Gastrocnemius medialis (tissue), 4 donors: ENCODE measurements around the gene TMEM178A. TPM values are rescaled to one million over a fixed set of nuclear protein-coding genes. Genes with fewer than 3 reads are reported as not detected.

Source experiments
- ATAC-seq, 2 donors: fragments of 150-250 bp; one replicate each; pipeline ENCODE4 v1.9.1; 2016
- DNase-seq, 2 donors: peaks; one replicate each; pipeline ENCODE4 v3.0.0-alpha.2; 2019
- H3K27ac ChIP-seq, 4 donors: fragments of 200-600 bp; sonication (generic); 1 replicate in 1 of 4; 2 replicates in 3 of 4; pipeline ENCODE4 v1.5.1; 2016 to 2018; ENCODE audit warnings: mild to moderate bottlenecking in 2 of 4, moderate library complexity in 1 of 4
- H3K27me3 ChIP-seq, 3 donors: fragments of 200-600 bp; sonication (generic) in 2 of 3; 1 replicate in 1 of 3; 2 replicates in 2 of 3; pipeline versions ENCODE4 v1.5.1 to v1.6.0; 2016 to 2019; ENCODE audit warnings: mild to moderate bottlenecking in 1 of 3, moderate library complexity in 1 of 3
- H3K36me3 ChIP-seq, 2 donors: fragments of 200-600 bp; sonication (generic) in 1 of 2; one replicate each; pipeline ENCODE4 v1.5.1; 2017 to 2018
- H3K4me1 ChIP-seq, 2 donors: fragments of 200-600 bp; sonication (generic) in 1 of 2; one replicate each; pipeline ENCODE4 v1.5.1; 2016 to 2017; ENCODE audit warnings: mild to moderate bottlenecking in 2 of 2
- H3K4me3 ChIP-seq, 4 donors: fragments of 200-600 bp; sonication (generic) in 3 of 4; 1 replicate in 1 of 4; 2 replicates in 3 of 4; pipeline ENCODE4 v1.5.1; 2016 to 2019; ENCODE audit warnings: mild to moderate bottlenecking in 2 of 4
- H3K9me3 ChIP-seq, 3 donors: fragments of 200-600 bp; sonication (generic) in 2 of 3; 1 replicate in 1 of 3; 2 replicates in 2 of 3; pipeline ENCODE4 v1.5.1; 2016 to 2019
- POLR2A ChIP-seq, 2 donors: fragments of 450-650 bp; IDR thresholded peaks; one replicate each; pipeline ENCODE4 v1.6.1; 2017; ENCODE audit warnings: antibody characterized with exemption in 2 of 2, mild to moderate bottlenecking in 2 of 2, moderate library complexity in 2 of 2
- in situ Hi-C, 4 donors: fragments of 200-750 bp; cut with MboI; loops; one replicate each; pipeline versions ENCODE4 v1.15.0 to v1.8.0; 2017; ENCODE audit warnings: low sequenced_read_pairs in 4 of 4
- intact Hi-C: fragments of 100-400 bp; cut with DNase I; formaldehyde crosslinking; loops from one replicate; pipeline ENCODE4 v1.15.1; 2023; ENCODE audit warnings: low total_unique reads
- total RNA-seq, 4 donors: library from RNA; depleted of rRNA; stranded (reverse); fragments of >200 nt; gene quantifications; one replicate each; pipeline versions ENCODE4 v1.1.0 to v1.2.3, GENCODE V29; 2016
- TF ChIP-seq, protein P1 (sequence below), 5 experiments: fragments of 450-650 bp in 3 of 5; fragments of 200-600 bp in 2 of 5; sonication (generic) in 2 of 5; IDR thresholded peaks in 4 of 5; conservative IDR thresholded peaks in 1 of 5; 1 replicate in 4 of 5; 2 replicates in 1 of 5; pipeline ENCODE4 v1.5.1; 2016 to 2019; ENCODE audit warnings: antibody characterized with exemption in 5 of 5, mild to moderate bottlenecking in 3 of 5, moderate library complexity in 3 of 5

TMEM178A gene
- total RNA-seq, 4 donors from 2014 or later = 0.42 TPM; not detected in 3

DNA sequence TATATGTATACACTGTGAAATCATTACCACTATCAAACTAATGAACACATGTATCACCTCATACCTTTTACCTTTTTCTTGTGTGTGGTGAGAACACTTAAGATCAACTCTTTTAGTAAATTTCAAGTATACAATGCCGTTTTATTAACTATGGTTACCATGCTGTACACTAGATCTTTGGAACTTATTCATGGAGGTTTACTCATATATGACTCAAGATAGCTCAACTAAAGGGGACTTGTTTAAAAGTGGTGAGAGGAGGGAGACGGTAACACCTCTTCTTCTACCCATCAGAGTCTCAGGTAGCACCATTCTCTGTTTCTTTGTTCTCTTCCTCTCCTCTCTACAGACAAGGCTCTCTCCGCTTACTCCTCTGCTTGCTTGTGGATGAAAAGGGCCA, 36.1 kb upstream of the TMEM178A start:
- H3K27ac ChIP-seq = no peak overlapping the region
- no peaks in the 10 kb centered on the region for H3K9me3 ChIP-seq
- no peaks in the 10 kb centered on the region for H3K27me3 ChIP-seq
- in situ Hi-C loops (no loop called here), intact Hi-C loops (no loop called here)
- H3K4me1 ChIP-seq = peaks cover 0 to 4% of the 10 kb centered on the region in 2 donors
- TF ChIP-seq, protein P1, sequence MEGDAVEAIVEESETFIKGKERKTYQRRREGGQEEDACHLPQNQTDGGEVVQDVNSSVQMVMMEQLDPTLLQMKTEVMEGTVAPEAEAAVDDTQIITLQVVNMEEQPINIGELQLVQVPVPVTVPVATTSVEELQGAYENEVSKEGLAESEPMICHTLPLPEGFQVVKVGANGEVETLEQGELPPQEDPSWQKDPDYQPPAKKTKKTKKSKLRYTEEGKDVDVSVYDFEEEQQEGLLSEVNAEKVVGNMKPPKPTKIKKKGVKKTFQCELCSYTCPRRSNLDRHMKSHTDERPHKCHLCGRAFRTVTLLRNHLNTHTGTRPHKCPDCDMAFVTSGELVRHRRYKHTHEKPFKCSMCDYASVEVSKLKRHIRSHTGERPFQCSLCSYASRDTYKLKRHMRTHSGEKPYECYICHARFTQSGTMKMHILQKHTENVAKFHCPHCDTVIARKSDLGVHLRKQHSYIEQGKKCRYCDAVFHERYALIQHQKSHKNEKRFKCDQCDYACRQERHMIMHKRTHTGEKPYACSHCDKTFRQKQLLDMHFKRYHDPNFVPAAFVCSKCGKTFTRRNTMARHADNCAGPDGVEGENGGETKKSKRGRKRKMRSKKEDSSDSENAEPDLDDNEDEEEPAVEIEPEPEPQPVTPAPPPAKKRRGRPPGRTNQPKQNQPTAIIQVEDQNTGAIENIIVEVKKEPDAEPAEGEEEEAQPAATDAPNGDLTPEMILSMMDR (IDR thresholded peaks at IDR 0.05 in 4 of 5, conservative IDR thresholded peaks at IDR 0.05 in 1 of 5) = no peak
- TF ChIP-seq POLR2A (IDR thresholded peaks at IDR 0.05) = no peak
- no peak overlapping the region for H3K4me3 ChIP-seq
- DNase-seq (no peak), ATAC-seq (no peak)
- H3K36me3 ChIP-seq = no peaks in the 10 kb centered on the region

- H3K9me3 ChIP-seq = no peaks in the 10 kb centered on the region
- no peak for DNase-seq
- H3K4me1 ChIP-seq = peaks cover 0 to 4% of the 10 kb centered on the region in 2 donors
- in situ Hi-C loops (no loop called here), intact Hi-C loops (no loop called here)
- no peak overlapping the region for H3K4me3 ChIP-seq
- no peaks in the 10 kb centered on the region for H3K36me3 ChIP-seq
- no peak overlapping the region for H3K27ac ChIP-seq
- no peak for ATAC-seq
- TF ChIP-seq, protein P1 (IDR thresholded peaks at IDR 0.05 in 4 of 5, conservative IDR thresholded peaks at IDR 0.05 in 1 of 5) = no peak
- TF ChIP-seq POLR2A (IDR thresholded peaks at IDR 0.05) = no peak
- no peaks in the 10 kb centered on the region for H3K27me3 ChIP-seq
These were observed 34.5 kb upstream of the TMEM178A start for GRCh38 chr2:39631256-39631655.

DNA sequence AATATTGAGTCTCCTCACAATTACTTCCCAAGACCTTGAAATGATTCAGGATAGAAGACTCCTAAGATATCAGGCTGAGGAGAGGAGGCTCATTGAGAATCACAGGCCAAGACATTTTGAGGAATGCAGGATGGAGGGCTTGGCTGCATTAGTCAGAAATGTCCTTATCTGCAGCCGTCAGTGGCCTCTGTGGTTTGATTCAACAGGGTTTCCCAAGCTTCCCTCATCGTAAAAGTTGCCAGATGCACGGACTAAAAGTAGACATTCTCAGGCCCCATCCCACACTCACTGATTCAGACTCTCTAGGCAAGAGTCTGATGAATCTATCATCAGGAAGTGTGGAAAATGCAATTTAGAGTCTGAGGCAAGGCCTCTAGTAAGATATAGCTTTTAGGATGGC, 34.0 kb upstream of the TMEM178A start:
- intact Hi-C loops = no loop called here
- Histone ChIP-seq H3K27me3 (no peaks in the 10 kb centered on the region), H3K9me3 (no peaks in the 10 kb centered on the region), H3K36me3 (no peaks in the 10 kb centered on the region), H3K4me1 (no peaks in the 10 kb centered on the region), H3K4me3 (no peak overlapping the region), H3K27ac (no peak overlapping the region)
- TF ChIP-seq, protein P1 (IDR thresholded peaks at IDR 0.05 in 4 of 5, conservative IDR thresholded peaks at IDR 0.05 in 1 of 5) = no peak
- TF ChIP-seq POLR2A (IDR thresholded peaks at IDR 0.05) = no peak
- no peak for ATAC-seq
- in situ Hi-C loops = no loop called here
- no peak for DNase-seq

DNA sequence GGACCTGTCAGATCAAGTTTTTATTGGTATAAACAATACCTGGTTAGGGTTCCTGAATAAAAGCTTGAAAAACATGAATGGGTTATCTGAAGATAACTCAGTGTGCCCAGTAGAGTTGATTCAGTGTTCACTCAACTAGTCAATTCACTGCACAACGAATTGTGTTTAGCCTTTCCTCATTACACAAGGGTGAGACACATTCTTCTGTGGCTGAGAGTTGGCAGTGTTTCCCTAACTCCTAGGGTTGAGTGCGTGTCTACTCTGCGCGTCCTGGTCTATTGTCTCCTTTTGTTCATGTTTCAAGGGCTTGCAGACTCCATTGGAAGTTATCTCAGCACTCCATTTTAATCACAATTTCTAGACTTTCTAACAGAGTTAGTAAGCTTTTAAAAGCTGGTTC, 32.8 kb upstream of the TMEM178A start:
- in situ Hi-C loops = no loop called here
- no peaks in the 10 kb centered on the region for H3K9me3 ChIP-seq

More for the DNA sequence above, 32.8 kb upstream of the TMEM178A start:
- no peaks in the 10 kb centered on the region for H3K27me3 ChIP-seq
- H3K36me3 ChIP-seq = no peaks in the 10 kb centered on the region
- no peaks in the 10 kb centered on the region for H3K4me1 ChIP-seq
- H3K27ac ChIP-seq = no peak overlapping the region
- intact Hi-C loops = no loop called here
- no peak for ATAC-seq
- DNase-seq = no peak
- no peak overlapping the region for H3K4me3 ChIP-seq
- TF ChIP-seq POLR2A (IDR thresholded peaks at IDR 0.05) = no peak
- TF ChIP-seq, protein P1 (IDR thresholded peaks at IDR 0.05 in 4 of 5, conservative IDR thresholded peaks at IDR 0.05 in 1 of 5) = no peak
